HepG2 (cell line): ENCODE data around the gene GJD3. TPM values are rescaled to one million over a fixed set of nuclear protein-coding genes. Genes with fewer than 3 reads are reported as not detected.

Source experiments
- CENPX ChIP-seq: sonication (generic); formaldehyde crosslinking; IDR thresholded peaks from 2 replicates; pipeline ENCODE4 v1.9.0; 2021; ENCODE audit warnings: mild to moderate bottlenecking, missing genetic modification reagents, moderate library complexity
- CREB1 ChIP-seq, 2 experiments: fragments of 450-650 bp in 1 of 2; IDR thresholded peaks; 2 replicates each; pipeline ENCODE4 v1.6.1; 2016 to 2017; ENCODE audit warnings: control low read depth in 1 of 2, mild to moderate bottlenecking in 1 of 2, missing compliant biosample characterization in 1 of 2, missing genetic modification characterization in 1 of 2
- ELF1 ChIP-seq: sonication (generic); formaldehyde crosslinking; IDR thresholded peaks from 2 replicates; pipeline ENCODE4 v1.4.0; 2020; ENCODE audit warnings: missing genetic modification reagents
- GTF3A ChIP-seq: sonication (generic); formaldehyde crosslinking; conservative IDR thresholded peaks from 2 replicates; pipeline ENCODE4 v1.4.0; 2020; ENCODE audit warnings: mild to moderate bottlenecking, missing genetic modification reagents
- HDAC1 ChIP-seq: sonication (generic); formaldehyde crosslinking; IDR thresholded peaks from 2 replicates; pipeline ENCODE4 v1.5.1; 2020; ENCODE audit warnings: mild to moderate bottlenecking, missing genetic modification reagents
- KDM1A ChIP-seq: IDR thresholded peaks from 2 replicates; pipeline ENCODE4 v1.6.1; 2016; ENCODE audit warnings: missing compliant biosample characterization
- KDM3A ChIP-seq: IDR thresholded peaks from 2 replicates; pipeline ENCODE4 v1.6.1; 2018; ENCODE audit warnings: low read depth, missing compliant biosample characterization
- NCOA5 ChIP-seq: sonication (generic); formaldehyde crosslinking; IDR thresholded peaks from 2 replicates; pipeline ENCODE4 v1.4.0; 2020; ENCODE audit warnings: missing genetic modification reagents
- NFIB ChIP-seq: sonication (generic); formaldehyde crosslinking; IDR thresholded peaks from 2 replicates; pipeline ENCODE4 v1.9.0; 2021; ENCODE audit warnings: missing genetic modification reagents, mild to moderate bottlenecking, borderline replicate concordance
- REPIN1 ChIP-seq: sonication (generic); formaldehyde crosslinking; IDR thresholded peaks from 2 replicates; pipeline ENCODE4 v1.8.0; 2022; ENCODE audit warnings: missing genetic modification reagents, low read depth, mild to moderate bottlenecking, borderline replicate concordance
- SMAD9 ChIP-seq: sonication (generic); formaldehyde crosslinking; IDR thresholded peaks from 2 replicates; pipeline ENCODE4 v1.5.1; 2020; ENCODE audit warnings: mild to moderate bottlenecking, missing genetic modification reagents
- SRY ChIP-seq: sonication (generic); formaldehyde crosslinking; IDR thresholded peaks from 2 replicates; pipeline ENCODE4 v1.8.0; 2022; ENCODE audit warnings: mild to moderate bottlenecking, missing genetic modification reagents
- STAG1 ChIP-seq: sonication (generic); formaldehyde crosslinking; IDR thresholded peaks from 2 replicates; pipeline ENCODE4 v1.4.0; 2020; ENCODE audit warnings: missing genetic modification reagents
- TCF7L2 ChIP-seq: IDR thresholded peaks from 2 replicates; pipeline ENCODE4 v1.6.1; 2011; ENCODE audit warnings: mild to moderate bottlenecking, low read depth, low read length, moderate library complexity
- THAP7 ChIP-seq: sonication (generic); formaldehyde crosslinking; IDR thresholded peaks from 2 replicates; pipeline ENCODE4 v1.8.1; 2023; ENCODE audit warnings: mild to moderate bottlenecking, missing genetic modification reagents
- TRAFD1 ChIP-seq: sonication (generic); formaldehyde crosslinking; IDR thresholded peaks from 2 replicates; pipeline ENCODE4 v1.5.1; 2020; ENCODE audit warnings: missing genetic modification reagents, mild to moderate bottlenecking, borderline replicate concordance
- U2AF2 ChIP-seq: fragments of 200-400 bp; formaldehyde crosslinking; IDR thresholded peaks from 2 replicates; pipeline ENCODE4 v1.6.1; 2017; ENCODE audit warnings: low read depth, mild to moderate bottlenecking, low read length
- ZHX2 ChIP-seq, 2 experiments: sonication (generic) in 1 of 2; formaldehyde crosslinking in 1 of 2; IDR thresholded peaks; 2 replicates each; pipeline versions ENCODE4 v1.6.1 to v1.9.0; 2014 to 2022; ENCODE audit warnings: antibody characterized with exemption in 1 of 2, borderline replicate concordance in 1 of 2, inconsistent platforms in 1 of 2, low read depth in 1 of 2, missing genetic modification reagents in 1 of 2
- ZNF264 ChIP-seq: sonication (generic); formaldehyde crosslinking; IDR thresholded peaks from 2 replicates; pipeline ENCODE4 v1.4.0; 2020; ENCODE audit warnings: missing genetic modification reagents
- ZNF292 ChIP-seq: sonication (generic); formaldehyde crosslinking; IDR thresholded peaks from 2 replicates; pipeline ENCODE4 v1.8.1; 2022; ENCODE audit warnings: mild to moderate bottlenecking, low read depth, missing genetic modification reagents, borderline replicate concordance
- ZNF382 ChIP-seq: sonication (generic); formaldehyde crosslinking; IDR thresholded peaks from 2 replicates; pipeline ENCODE4 v1.5.0; 2020; ENCODE audit warnings: missing genetic modification reagents, mild to moderate bottlenecking, borderline replicate concordance
- ZNF569 ChIP-seq: sonication (generic); formaldehyde crosslinking; IDR thresholded peaks from 2 replicates; pipeline ENCODE4 v1.5.0; 2020; ENCODE audit warnings: mild to moderate bottlenecking, missing genetic modification reagents, moderate library complexity, borderline replicate concordance
- polyA plus RNA-seq, 8 experiments: library from polyadenylated mRNA; depleted of rRNA in 3 of 8; stranded (reverse) in 7 of 8; unstranded in 1 of 8; fragments of >200 nt; fragmentation: Illumina TruSeq in 4 of 8; extraction: Trizol in 4 of 8; gene quantifications; 2 replicates each; pipeline versions ENCODE4 v1.2.1 to v1.2.3, GENCODE V29; 2011 to 2016; ENCODE audit warnings: low read depth in 4 of 8, missing spikeins in 1 of 8, mixed read lengths in 1 of 8; ENCODE audit not compliant: insufficient read depth in 1 of 8
- total RNA-seq, 5 experiments: library from RNA; depleted of rRNA; stranded (reverse); fragments of >200 nt; fragmentation: Illumina TruSeq; extraction: Trizol; gene quantifications; 2 replicates each; pipeline ENCODE4 v1.2.3, GENCODE V29; 2016; ENCODE audit warnings: low read depth in 1 of 5

The GJD3 gene
- total and polyA plus RNA-seq, 2 of the 13 experiments (the other 11 are each of a cell fraction or from before 2014, with no cell fraction given) = not detected

GRCh38 chr17:40341808-40342503 is 22.6 kb downstream of the GJD3 start (continued):
- TF ChIP-seq ELF1 (peak; percentile 56), KDM3A (CRISPR knock-in tag) (no peak), HDAC1 (CRISPR knock-in tag) (peak; percentile 28; the same call in 1 of the 2 replicates), NCOA5 (no peak), SMAD9 (CRISPR knock-in tag) (no peak), REPIN1 (CRISPR knock-in tag) (peak; percentile 19; the same call in 1 of the 2 replicates), NFIB (CRISPR knock-in tag) (no peak), STAG1 (no peak), SRY (CRISPR knock-in tag) (no peak), KDM1A (no peak), ZNF292 (CRISPR knock-in tag) (no peak), CENPX (CRISPR knock-in tag) (no peak), THAP7 (CRISPR knock-in tag) (no peak), GTF3A (CRISPR knock-in tag) (no peak), CREB1 (IDR thresholded peaks at IDR 0.05) (no peak; the same call in 1 of the 2 replicates), CREB1 (CRISPR knock-in tag; IDR thresholded peaks at IDR 0.05) (no peak), ZHX2 (IDR thresholded peaks at IDR 0.05; ENCODE audit: low read depth) (no peak), ZHX2 (CRISPR knock-in tag; IDR thresholded peaks at IDR 0.05; ENCODE audit: borderline replicate concordance) (no peak), ZNF264 (no peak), TRAFD1 (0 out of 2 replicates have a peak, but pooled peaks have one; percentile 62), TCF7L2 (no peak), ZNF382 (CRISPR knock-in tag) (no peak), U2AF2 (no peak), ZNF569 (CRISPR knock-in tag) (no peak)
